Stimulated activated CD4-positive, alpha-beta T cell treated with anti-CD3 and anti-CD28 coated beads, Interleukin-2, amount 100 ng/mL, for 24 hours (primary cell): ENCODE measurements around the gene SNRPF.

Experiments
- DNase-seq, 2 donors: peaks; one replicate each; pipeline ENCODE4 v3.0.0-alpha.2; 2020

Gene SNRPF

GRCh38 chr12:95859947-95860850, 1.4 kb downstream of the SNRPF start:
- DNase-seq, result no peak

GRCh38 chr12:95862038-95862437, 3.3 kb downstream of the SNRPF start:
- DNase-seq, result no peak

DNA sequence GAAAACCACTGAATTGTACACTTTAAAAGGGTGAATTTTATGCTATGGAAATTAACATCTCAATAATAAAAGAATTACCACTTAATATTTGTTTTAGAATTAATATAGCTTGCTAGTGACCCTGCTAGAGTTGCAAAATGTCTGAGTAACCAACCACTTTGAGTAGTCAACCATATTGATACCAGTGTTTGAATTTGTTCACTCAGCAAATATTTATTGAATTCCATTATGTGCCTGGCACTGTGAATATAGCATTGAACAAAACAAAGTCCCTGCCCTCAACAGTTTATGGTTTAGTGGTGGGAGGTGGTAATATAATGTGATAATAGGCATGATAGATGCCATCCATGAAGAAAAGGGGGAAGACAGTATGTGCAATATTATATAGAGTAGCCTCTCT, 4.6 kb downstream of the SNRPF start:
- no peak for DNase-seq

DNA sequence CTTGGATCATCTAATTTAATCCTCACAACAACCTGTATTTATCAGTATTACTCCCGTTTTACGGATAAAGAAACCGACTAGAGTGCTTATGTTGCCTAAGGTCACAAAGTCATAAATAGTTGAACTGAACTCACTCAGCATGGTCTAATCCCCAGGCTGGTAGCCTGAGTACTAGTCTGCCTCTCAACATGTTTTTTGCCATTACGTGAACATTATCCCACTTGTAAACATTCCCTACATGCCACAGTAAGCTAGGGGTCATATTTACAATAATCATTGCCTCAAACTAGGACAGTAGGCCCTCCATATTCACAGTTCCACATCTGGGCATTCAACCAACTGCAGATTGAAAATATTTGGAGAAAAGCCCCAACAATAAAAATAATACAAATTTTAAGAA, 12.1 kb downstream of the SNRPF start:
- no peak for DNase-seq

GRCh38 chr12:95874452-95874851, 15.7 kb downstream of the SNRPF start:
- DNase-seq, result no peak

DNA sequence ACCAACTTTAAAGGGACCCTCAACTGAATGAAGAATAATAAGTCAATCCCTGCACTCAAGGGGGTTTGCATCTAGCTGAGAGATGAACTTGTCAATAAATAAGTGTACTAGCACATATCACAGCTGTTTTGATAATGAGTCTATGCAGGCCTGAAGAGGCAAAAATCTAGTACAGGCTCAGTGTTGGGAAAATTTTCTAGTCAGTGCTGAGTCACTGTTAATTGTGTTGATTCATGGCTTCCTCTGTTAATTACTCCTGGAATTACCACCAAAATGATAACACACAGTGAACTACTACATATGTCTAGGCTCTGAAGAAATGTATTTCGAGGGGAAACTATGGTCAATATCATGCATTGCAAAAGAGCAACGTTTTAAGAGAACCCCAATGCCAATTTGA, 18.9 kb downstream of the SNRPF start:
- DNase-seq, result no peak

GRCh38 chr12:95880895-95881294, 22.1 kb downstream of the SNRPF start:
- DNase-seq, result no peak

DNA sequence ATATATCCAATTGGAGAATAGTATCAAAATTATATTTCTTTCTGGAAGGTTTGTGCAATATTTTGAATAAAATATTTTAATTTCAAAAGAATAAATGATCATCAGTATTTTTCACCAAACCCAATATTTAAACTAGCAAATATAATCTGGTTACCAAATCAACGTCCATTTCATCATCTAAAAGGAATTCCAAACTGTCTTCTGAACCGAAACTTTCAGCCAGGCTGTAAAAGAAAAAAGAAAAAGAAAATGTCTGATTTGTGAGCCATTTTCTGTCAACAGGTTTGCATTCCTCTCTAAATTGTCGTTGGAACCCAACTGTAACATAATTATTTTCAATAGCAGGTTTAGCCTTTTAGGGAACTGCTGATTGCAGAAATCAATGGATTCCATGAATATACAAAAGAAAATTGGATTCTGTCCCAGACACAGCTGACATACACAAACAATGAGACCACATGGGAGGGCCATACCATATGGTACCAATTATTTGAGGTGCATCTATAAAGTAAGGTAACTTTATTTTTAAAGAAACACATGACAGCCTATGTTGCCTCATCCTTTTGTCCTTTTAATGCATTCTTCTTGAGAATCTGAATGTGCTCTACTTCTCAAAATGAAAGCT, 22.7 kb downstream of the SNRPF start:
- DNase-seq, result no peak

GRCh38 chr12:95882080-95882479, 23.3 kb downstream of the SNRPF start:
- DNase-seq, result no peak

DNA sequence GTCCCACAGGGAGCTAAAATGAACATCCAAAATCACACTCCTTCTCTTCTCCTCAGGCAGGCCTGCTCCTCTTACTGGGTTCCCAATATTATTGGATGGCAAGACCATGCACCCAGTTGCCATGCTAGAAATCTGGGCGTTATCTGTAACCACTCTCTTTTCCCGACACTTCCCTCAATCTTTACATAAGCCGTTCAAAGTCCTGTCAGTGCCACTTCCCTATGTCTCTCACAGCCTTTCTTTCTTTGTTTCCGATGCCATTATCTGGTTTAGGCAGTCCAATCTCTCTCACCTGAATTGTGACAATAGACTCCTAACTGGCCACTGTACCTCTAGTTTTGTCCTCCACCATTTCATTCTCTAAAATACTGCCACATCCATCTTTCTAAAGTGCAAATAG, 24.1 kb downstream of the SNRPF start:
- DNase-seq, result no peak

DNA sequence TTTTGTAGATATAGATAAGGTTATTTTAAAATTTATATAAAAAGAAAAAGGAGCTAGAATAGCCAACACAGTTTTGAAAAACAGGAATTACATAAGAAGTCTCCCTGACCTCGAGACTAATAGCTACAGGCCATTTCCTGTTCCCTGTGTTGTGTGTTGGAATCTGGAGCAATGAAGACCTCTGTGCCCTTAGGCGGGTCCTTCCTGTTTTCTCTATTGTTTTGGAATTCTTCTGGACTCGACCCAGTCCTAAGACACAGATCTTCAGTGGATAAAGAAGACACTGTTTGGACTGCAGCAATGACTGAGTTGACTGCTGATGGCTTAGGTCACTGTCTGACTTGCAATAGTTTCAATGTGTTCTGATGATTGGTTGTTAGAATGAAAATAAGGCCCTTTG, 26.2 kb downstream of the SNRPF start:
- no peak for DNase-seq

GRCh38 chr12:95887311-95887710, 28.6 kb downstream of the SNRPF start:
- no peak for DNase-seq

GRCh38 chr12:95890958-95891357, 32.2 kb downstream of the SNRPF start:
- DNase-seq, result no peak

DNA sequence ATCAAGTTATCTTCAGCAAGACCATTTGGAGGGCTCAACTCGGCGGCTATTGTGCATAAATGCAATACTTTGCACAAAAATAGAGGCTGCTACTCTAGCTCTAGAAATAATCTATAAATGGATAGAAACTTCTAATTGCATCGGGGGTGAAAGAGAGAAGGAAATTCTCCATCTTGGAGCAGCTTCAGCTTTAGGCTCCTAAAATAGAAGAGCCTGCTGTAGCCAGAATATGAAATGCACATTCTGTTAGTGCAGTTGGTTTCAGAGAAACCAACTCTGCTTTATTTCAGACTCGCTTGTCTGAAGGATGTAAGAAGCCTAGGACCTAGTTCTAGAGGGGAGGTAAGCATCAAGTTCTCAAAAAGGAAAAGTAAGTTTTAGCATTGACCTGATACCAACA, 38.1 kb downstream of the SNRPF start:
- no peak for DNase-seq

DNA sequence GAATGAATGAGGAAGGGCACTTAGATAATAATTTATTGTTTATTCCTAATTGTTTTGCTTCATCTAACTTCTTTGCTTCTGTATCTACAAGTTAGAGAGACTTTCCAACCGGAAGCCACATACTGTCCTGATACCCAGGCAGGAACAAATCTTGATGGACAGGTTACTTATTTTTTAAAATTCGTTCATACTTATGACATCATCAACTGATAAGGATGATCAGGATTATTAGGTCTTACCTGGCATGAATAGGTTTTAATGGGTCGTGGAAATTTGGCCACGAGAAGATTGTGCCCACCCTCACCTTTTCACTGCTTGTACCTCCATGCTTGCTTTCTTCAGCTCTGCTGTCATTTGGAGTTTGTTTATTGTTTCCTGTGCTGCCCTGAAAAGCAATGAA, 39.3 kb downstream of the SNRPF start:
- DNase-seq, result no peak

DNA sequence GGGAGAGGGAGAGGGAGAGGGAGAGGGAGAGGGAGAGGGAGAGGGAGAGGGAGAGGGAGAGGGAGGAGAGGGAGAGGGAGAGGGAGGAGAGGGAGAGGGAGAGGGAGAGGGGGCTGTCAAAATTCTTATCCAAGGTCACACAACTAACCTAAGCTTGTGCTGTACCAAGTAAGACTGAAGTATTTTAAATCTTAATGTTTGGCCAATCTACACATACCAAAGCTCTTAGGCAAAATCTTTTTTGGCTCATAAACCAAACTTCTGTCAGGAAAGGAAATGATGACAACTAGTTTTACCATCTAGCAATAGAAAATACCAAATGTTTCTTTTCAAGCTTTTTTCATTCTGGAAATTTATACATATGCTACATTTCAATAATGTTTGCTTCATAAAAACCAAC, 49.8 kb downstream of the SNRPF start:
- no peak for DNase-seq

DNA sequence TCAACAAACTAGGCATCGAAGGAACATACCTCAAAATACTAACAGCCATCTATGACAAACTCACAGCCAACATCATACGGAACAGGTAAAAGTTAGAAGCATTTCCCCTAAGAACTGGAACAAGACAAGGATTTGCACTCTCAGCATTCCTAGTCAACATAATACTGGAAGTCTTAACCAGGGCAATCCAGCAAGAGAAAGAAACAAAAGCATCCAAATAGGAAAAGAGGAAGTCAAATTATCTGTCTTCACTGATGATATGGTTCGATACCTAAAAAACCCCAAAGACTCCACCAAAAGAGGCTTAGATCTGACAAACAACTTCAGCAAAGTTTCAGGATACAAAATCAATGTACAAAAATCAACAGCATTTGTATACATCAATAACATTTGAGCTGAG, 51.1 kb downstream of the SNRPF start:
- DNase-seq, result no peak
